Activated CD4-positive, CD25-positive, alpha-beta regulatory T cell (primary cell): ENCODE results near the gene CERS6.

Experiments
- DNase-seq, 4 experiments: peaks; one replicate each; lab custom pipeline; 2025; lab: John Stamatoyannopoulos, UW

CERS6 gene

DNA sequence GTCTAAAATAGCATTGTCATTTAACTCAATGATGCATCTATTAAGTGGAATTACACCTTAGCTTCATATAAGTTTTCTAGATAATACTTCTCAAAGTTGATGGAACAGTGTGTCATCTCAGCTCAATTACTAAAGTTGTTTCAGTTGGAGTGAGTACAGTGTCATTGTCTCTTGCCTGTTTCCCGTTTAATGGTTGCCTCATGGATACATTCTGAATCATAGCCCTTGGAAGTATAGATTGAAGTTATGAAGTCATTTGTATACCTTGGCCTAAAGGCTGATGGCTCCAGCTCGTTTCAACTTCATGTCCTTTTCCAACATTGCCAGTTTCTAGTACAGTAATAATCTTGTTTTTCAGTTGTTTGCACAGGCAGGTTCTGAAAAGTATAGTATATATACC, 215.9 kb downstream of the CERS6 start:
- DNase-seq: no peak

GRCh38 chr2:168673265-168674189, 217.5 kb downstream of the CERS6 start:
- DNase-seq: no peak

- no peak for DNase-seq
These were observed 222.2 kb downstream of the CERS6 start for GRCh38 chr2:168678153-168678853.

GRCh38 chr2:168679081-168679480, 223.0 kb downstream of the CERS6 start:
- DNase-seq: no peak

- no peak for DNase-seq
These were observed 223.8 kb downstream of the CERS6 start for GRCh38 chr2:168679741-168680310.

DNA sequence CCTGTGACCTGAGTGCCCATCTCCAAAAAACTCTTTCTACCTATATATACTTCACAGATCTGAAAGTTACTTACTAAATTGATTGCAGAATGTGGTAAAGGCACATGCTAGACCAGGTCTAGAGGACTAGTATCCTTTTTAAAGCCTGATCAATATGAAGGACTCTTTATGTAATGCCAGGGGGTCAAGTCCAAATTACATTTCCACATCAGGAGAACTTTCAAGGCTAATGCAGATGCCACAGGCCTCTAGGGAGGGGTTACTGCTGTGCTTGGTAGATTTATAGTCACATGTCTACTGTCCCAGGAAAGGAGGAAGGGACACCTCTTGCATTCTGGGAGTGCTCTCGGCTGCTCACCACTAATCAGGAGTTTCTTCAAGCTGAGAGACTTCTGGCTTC, 227.9 kb downstream of the CERS6 start:
- no peak for DNase-seq

GRCh38 chr2:168684921-168685599, 229.0 kb downstream of the CERS6 start:
- no peak for DNase-seq

DNA sequence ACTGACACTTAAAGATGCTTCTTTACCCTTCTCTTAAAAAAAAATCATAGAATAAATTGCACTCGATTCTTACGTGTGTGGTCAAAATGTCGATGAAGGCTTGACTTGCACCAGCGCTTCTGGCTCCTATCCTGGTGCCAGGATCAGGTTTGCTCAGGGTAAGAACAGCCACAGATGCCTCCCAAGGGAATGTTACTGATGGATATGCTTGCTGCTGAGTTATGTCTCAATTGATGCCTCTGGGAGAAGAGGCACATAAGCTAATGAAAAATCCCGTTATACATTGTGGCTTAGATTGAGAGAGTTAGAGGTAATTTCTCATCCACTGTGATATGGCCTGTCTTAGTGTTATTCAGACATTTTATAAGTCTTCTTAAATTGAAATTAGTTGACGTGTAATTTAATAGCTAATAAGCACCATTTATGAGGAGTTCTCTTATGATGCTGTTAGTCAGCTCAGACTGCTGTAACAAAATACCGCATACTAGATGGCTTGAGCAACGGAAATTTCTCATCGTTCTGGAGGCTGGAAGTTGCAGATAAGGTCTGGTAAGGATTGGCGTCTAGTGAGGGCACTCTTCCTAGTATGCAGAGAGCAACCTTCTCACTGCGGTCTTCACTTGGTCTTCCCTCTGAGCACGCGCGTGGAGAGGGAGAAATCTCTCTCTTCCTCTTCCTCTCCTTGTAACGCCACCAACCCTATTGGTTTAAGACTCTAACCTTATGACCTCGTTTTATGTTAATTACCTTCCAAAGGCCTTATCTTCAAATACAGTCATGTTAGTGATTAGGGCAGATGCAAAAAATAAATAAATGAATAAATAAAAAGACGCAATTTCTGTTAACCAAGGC, 229.8 kb downstream of the CERS6 start:
- no peak for DNase-seq

- no peak for DNase-seq
These were observed 230.6 kb downstream of the CERS6 start for GRCh38 chr2:168686452-168687191.

GRCh38 chr2:168687314-168687713, 231.2 kb downstream of the CERS6 start:
- DNase-seq: no peak

- DNase-seq: no peak
These were observed 234.4 kb downstream of the CERS6 start for GRCh38 chr2:168690381-168690885.

GRCh38 chr2:168691221-168691620, 235.1 kb downstream of the CERS6 start:
- DNase-seq: no peak

GRCh38 chr2:168692132-168692744, 236.2 kb downstream of the CERS6 start:
- no peak for DNase-seq

DNA sequence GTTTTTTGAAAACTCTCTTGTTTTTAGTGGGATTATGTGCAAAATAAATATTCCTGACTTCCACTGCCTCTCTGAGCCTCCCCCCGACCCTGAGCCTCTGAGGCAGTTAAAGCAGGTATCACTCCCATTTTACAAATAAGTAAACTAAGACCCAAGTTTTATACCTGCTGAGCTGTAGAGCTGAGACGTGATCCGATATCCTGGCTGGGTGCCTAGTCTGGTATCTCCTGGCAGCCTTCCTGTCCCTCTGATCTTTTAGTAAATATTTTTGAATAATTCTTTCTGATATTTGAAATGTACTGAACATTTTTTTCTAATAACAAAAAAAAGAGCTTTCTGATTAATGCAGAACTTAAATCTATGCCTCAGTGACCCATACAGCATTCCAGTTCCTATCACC, 238.1 kb downstream of the CERS6 start:
- DNase-seq: no peak

DNA sequence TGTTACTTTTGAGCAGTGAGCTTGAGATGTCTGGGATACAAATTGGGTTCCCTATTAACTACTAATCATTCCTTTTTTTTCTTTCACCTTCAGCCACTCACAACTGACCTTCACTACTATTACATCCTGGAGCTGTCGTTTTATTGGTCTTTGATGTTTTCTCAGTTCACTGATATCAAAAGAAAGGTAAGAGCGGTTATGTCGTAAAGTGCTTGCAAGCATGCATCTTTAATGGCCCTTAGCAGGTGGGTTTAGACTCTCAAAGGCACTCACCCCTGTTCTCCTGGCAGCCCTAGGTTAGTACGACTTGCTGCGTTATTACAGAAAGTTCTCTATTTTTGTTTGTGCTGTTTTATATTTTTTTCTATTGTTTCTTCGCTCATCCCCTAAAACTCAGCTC, 238.8 kb downstream of the CERS6 start:
- DNase-seq: no peak

- DNase-seq: no peak
These were observed 241.6 kb downstream of the CERS6 start for GRCh38 chr2:168697668-168698121.

DNA sequence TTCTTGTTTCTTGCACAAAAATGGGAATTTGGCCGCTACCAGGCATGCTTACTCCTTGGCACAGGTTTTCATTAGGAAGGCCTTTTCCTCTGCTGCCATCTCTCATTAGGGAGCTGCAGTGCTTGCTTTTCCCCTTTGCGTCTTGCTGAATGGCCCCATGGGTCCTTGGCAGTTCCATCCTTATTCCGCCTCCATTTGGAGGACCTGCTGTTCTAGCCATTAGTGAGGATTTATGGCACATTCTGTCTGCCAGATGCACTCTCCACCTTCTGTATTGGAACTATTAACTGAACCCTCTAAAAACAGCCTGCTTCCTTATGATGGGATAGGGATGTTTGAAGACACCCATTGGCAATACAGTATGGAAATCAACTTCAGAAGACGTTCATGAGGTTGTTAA, 242.9 kb downstream of the CERS6 start:
- DNase-seq: no peak

DNA sequence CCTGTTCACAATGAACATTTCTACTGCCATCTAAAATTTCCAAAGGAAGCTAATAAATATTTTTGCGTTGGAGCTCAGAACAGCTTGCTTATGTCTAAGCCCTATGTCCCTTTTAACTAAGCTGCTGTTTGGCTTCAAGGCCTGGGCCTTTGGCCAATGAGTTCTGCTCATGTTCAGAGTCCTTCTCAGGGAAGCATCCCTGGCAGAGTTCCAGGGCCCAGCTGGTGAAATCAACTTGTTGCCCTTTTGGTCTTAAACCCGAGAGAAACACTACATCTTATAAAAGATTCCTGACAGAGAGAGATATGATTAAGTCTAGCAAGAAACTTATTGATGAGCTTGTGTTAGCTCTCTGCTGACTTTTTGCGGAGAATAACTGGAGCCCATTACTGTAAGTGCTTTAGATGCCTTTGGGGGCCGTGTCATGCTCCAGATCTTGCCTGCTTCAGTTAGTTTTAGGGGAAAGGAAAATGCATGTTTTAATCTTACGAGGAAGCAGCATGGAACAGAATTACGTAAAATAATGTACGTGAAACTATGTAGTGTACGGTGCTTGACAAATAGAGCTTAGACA, 243.9 kb downstream of the CERS6 start:
- no peak for DNase-seq

DNA sequence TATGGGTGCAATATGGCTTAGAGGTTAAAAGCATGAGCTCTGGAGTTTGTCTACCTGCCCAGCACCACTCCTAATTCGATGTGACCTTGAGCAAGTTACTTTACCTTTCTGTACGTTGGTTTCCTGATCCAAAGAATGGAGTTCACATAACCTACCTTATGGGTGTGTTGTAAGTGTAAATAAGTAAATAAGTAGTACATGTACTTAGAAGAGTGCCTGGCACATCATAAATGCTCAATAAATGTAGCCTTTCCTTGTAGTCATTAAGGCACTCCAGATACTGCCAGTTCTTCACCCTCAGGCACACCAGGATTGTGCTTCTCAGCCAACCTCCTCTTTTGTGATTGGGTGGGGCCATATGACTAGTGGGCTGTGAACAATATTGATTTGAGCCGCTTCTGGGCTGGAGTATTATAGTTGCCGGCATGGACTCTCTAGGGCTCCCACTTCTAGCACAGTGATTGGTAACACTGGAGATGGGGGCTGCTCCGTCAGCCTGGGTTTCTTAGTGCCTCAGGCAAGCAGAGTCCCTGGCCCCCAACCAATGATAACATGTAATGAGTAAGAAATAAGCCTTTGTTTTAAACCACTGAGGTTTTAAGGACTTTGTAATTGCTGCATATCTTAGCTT, 244.7 kb downstream of the CERS6 start:
- no peak for DNase-seq
